HG03045 (cell line): Measurements from ENCODE around the gene OR6K3.
"Not testable (repeated sequence)": the region's sequence is repeated elsewhere in the genome, so short reads cannot be mapped to it uniquely, and the experiment has no call there.

ENCODE experiments used
- ATAC-seq: cut with Tn5 transposase; IDR thresholded peaks from one replicate; pipeline ENCODE4 v1.9.1; 2021; ENCODE audit warnings: mild to moderate bottlenecking, moderate library complexity; ENCODE audit not compliant: unreplicated experiment

Gene OR6K3, protein sequence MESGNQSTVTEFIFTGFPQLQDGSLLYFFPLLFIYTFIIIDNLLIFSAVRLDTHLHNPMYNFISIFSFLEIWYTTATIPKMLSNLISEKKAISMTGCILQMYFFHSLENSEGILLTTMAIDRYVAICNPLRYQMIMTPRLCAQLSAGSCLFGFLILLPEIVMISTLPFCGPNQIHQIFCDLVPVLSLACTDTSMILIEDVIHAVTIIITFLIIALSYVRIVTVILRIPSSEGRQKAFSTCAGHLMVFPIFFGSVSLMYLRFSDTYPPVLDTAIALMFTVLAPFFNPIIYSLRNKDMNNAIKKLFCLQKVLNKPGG

DNA sequence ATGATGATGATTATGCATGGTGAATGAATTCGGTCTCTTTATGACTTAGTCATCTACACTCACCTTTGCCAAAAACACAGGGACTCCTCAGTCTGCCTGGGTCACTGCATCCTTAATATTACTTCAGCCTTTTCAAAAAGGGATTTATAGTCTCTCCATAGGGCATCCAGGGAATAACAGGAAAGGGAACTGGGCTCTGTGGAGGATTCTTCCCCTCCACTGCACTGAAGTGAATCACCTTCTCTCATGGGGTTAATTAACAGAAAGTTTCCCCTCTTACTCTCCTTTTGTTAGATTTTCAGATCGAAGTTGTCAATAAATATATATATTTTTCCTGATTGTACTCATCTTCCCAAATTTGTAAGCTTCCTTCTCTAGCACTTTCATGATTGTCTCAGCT, at the start of gene OR6K3:
OR6K3 (minus strand) TSS at position 101 of the 400 bp plus-strand sequence. CDS start 2,605 bp downstream, outside the sequence.
- ATAC-seq, result no peak

DNA sequence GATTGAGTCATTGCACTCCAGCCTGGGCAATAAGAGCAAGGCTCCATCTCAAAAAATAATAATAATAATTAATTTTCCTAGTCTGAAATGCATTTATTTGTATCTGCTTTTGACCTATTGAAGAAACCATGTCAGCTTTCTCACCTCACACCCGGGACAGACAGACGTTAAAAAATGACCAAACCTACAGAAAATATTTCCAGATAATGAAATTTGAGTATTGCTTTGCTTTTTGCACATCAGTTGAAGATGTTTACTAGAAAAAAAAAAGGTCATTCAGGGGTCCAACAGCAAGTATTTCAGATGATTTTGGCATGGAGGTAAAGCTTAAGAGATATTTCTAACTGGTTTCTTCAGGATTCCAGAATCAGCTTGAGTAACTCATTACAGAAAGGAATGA, 33.9 kb upstream of the OR6K3 start, which contains the start of gene OR6K6:
OR6K6 (plus strand) TSS at position 301 of the 400 bp plus-strand sequence. CDS start 168 bp downstream, outside the sequence.
- ATAC-seq, result no peak

DNA sequence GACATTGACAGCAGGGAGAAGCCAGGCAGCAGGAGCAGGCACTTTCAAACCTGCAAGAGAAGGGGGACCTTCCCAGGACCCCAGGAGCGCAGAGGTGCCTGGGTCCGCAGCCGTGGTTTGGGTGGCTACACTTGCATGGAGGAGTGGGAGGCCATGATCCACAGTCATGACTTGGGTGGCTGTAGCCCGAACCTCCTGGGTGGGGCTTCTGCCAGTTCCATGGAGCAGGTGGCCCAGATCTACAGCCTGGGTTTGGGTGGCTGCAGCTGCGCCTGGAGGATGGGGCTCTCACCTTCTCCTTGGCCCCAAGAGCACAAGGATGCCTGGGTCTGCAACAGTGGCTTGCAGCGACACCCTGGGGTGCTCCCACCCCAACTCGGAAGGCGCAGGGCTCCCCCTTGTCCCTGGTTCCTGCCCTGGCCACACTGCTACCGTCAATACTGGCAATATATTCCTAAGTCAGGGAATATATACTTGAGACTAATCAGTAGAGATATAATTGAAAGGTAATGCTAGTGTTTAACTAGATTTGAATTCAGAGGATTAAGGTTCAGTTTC, 31.7 kb upstream of the OR6K3 start:
- ATAC-seq, result no peak

DNA sequence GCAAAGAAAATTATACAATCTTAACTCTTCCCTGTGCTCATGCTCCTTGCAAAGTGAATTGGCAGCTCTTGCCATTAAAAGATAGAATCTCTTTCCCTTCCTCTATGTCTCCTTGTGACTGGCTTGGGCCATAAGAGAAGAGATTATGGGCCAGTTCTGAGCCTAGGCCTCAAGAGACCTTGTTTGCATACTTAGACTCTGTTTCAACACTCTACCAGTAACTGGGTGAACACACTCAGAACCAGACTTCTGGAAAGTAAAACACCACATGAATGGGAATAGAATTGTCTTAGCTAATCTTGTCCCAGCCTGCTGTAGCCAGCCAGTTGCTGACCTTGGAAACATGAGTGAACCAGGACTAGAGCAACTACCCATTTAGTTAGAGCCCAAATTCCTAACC, 15.3 kb upstream of the OR6K3 start:
- no peak for ATAC-seq

DNA sequence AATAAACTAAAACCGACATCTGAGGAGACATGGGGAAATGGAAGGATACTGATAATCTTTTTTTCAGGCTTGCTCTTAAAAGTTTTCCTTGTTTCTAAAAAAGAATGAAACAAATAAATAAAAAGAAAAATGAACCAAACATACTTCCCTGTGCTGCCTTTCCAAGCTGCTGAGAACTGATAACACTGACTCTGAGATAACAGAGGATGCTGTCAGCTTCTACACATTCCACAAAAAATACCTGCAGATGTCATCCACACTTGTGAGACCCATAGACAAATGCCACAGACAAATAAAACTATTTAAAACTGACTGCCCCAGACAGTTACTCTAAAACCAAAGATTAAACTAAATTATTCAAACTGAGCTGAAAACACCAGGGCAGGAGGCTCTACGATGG, 12.0 kb upstream of the OR6K3 start:
- ATAC-seq, result no peak

DNA sequence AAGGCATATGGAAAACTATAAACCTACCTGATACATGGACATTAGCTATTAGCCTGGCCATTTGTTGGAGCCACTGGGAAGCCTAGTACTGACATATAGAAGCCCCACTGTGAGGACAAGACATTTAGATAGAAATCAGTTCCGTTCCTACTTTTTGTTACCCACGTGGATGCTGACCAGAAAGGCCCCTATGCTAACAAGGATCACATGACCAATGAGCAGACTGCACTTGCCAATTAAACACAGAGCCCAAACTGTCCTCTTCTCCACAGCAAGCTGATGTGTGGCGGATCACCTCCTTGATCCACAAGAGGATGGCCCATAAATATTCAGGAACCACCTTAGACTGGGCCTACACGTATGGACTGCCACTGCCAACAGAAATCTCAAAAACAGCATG, 11.2 kb upstream of the OR6K3 start:
- no peak for ATAC-seq

DNA sequence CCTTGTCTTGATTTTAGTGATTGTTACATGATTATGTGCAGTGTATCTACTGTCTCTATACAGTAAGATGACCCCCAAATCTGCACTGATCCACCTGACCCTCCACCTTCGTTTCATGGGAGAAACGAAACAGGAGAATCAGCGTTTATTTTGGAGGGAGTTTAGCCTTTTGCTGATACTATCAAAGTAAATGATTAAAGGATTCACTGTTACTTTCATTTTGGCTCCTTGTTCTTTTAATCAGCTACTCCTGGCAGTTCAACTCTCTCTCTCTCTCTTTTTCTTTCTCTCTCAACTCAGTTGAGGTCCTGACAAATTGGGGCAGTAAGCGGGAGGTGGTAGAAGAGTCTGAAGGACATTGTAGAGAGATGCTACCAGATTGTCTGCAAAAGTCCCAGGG, 9.9 kb upstream of the OR6K3 start:
- ATAC-seq, result no peak

DNA sequence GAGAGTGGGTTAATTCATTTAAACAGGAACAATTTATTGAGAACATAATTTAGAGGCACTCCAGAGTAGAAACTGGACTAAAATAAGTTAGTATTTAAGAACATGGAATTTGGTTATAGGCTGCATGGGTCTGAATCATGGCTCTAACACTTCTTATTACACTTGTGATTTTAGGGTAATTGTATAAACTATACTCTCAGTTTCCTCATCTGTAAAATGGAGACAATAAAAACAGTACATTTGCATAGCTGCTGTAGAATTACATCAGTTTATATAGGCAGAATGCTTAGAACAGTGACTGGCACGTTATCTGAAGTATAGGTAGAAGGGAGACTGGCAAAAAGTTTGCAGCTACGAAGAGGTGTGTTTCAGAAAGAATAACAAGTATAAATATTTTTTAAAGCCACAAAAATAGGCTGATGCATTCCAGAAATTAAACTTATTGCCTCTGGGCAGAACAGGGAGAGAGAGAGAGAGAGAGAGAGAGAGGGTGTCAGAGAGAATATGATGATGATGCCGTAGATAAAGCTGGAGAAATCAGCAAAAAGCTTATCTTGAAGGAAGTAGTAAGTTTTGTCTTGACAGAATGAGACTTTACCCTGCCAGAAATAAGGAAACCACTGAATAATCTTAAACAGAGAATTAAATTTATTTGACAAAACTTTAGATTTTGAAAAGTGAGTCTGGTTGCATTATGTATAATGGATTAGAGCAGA, 8.1 kb upstream of the OR6K3 start:
- ATAC-seq, result no peak

DNA sequence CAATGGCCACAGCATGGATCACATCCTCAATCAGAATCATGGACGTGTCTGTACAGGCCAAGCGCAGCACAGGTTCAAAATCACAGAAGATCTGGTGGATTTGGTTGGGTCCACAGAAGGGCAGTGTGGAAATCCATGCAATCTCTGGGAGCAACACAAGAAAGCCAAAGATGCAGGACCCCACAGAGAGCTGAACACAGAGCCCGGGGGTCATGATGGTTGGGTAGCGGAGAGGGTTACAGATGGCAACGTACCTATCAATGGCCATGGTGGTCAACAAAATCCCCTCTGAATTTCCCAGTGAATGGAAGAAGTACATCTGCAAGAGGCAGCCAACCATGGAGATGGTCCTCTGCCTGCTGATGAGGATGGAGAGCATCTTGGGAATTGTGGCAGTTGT, 3.9 kb upstream of the OR6K3 start:
- ATAC-seq, result no peak

DNA sequence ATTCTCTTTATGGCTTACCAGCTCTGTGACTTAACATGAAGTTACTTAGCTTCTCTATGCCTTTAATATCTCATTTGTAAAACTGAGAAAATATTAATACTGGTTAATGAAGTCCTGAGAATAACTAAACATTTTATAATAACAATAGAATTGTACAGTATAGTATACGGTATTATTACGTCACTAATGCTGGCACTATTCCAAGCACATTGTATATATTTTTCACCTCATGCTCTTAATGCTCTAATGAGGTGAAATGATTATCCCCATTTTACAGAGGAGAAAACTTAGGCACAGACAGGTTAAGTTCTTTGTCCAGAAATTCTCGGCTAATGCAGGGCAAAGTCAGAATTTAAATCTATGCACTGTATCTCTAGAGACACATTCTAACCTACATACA, 856 bp downstream of the OR6K3 start:
- no peak for ATAC-seq

DNA sequence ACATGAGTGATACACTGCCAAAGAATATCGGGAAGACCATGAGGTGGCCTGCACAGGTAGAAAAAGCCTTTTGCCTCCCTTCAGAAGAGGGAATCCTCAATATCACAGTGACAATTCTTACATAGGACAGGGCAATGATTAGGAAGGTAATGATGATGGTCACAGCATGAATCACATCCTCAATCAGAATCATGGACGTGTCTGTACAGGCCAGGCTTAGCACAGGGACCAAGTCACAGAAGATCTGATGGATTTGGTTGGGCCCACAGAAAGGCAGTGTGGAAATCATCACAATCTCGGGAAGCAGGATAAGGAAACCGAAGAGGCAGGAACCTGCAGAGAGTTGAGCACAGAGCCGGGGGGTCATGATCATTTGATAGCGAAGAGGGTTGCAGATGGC, 3.2 kb downstream of the OR6K3 start:
- ATAC-seq, result no peak

DNA sequence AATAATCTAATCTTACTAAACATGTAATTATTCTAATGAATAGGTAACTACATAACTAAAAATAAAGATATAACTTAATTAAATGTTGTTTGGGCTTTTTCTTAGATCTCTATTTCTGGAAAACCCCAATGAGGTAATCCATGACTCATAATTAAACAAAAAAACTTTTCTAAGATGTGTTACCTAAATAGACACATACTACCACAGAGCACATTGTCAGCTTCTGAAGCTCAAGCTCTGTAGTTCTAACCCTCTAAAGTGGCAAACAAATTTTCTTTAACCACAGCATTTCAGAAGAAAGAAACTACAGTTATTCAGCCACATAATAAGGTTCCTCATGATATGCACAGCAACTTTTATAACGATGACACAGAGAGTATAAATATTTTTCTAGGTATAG, 4.2 kb downstream of the OR6K3 start:
- no peak for ATAC-seq

DNA sequence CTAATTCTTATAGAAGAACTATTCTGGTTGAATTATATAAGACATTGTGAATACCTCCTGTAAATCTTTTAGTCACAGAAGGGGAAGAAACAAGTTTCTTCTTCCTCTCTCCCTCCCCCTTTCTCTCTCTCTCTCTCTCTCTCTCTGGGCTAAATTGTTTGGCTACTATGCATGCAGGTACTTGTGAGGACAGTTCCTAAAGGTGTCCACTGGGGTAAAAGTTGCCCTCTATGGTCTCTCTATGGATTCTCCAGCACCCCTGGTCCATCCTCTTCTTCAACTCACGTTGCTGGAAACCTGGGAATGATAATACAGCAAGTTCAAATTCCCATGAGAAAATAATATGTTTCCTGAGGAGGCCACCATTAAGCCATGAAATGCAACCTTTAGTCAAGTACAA, 5.8 kb downstream of the OR6K3 start:
- no peak for ATAC-seq

DNA sequence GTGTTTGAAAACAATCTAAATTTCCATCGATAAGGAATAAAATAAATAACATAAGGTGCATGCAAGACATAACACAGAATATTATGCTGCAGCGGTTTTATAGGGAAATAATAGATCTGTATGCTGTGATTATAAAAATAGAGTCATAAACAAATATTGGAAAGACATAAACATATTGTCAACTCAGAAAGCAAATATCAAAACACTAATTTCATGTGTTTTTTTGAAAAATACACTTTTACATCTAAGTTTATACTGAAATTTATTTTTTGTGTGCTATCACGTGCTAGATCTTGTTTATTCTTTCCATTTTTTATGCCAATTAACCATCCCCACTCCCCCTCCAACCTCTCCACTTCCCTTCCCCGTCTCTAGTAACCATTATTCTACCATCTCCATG, 9.4 kb downstream of the OR6K3 start:
- ATAC-seq, result no peak

DNA sequence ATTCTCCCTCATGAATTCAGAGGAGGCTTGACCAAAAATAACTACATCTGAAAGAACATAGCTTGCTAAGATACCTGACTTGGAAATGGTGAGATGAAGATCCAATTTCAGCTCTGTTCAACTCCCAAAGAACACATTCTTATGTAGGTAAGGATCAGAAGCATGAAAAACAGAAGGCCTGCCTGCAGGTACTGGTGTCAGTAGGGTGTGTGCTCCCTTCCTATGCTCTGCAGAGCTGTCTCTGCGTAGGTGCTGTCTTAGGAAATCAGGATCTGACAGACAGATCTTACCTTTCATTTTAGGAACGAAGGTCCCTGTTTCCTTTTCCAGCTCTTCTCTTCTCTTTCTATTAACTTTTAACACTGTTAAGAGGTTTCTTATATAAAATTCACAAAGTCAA, 14.4 kb downstream of the OR6K3 start:
- ATAC-seq, result no peak

DNA sequence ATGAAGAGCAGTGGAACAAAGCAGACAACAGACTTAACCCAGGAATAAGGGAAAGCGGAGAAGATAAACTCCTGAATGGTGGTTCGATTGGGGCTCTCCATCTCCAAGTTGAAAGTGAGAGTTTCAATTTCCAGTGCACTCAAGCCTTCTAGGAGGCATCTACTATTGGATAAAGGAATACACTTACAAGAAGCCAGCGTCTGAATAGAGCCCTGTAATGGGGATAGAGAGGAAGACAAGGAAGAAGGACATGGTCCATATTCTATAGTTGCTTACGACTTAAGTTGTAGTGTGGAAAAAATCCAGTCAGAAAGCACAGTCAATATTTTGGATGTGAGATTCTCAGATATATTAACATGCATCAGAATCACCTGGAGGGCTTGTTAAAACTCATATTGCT, 20.0 kb downstream of the OR6K3 start, which contains the start of gene OR6K2:
OR6K2 (minus strand) TSS at position 101 of the 400 bp plus-strand sequence; CDS start at position 101, 0 bp downstream.
- ATAC-seq, result no peak

DNA sequence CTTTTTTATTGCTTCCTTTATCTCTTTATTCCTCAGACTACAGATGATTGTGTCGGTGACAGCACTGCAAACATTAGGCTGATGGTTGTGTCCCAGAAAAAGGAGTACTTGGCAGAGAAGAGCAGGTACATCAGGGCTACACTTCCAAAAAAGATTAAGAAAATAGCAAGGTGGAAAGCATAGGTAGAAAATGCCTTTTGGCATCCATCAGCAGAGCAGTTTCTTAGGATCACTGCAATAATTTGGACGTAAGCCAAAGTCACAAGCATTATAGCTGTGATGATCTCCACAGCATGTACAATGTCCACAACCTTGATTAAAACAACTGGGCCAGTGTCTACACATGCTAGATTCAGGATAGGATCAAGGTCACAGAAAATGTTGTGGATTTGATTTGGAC, 25.9 kb downstream of the OR6K3 start:
- no peak for ATAC-seq

DNA sequence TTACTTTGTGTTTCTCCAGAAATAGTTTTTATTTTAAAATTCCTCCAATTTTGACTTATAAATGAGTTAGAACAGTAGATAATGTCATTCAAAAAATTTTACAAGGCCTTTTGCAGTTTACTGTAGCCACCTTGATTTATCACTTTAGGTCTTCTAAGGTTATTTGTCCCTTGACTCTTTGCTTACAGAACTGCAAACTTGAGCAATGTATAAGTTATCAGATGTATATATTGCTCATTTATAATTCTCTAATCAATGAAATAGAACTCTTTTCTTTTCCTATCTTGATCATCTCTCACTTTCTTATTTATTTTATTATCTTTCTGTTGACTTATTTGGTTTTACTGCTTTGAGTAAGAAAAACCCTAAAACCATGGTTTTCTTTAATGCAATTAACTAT, 28.2 kb downstream of the OR6K3 start:
- no peak for ATAC-seq

DNA sequence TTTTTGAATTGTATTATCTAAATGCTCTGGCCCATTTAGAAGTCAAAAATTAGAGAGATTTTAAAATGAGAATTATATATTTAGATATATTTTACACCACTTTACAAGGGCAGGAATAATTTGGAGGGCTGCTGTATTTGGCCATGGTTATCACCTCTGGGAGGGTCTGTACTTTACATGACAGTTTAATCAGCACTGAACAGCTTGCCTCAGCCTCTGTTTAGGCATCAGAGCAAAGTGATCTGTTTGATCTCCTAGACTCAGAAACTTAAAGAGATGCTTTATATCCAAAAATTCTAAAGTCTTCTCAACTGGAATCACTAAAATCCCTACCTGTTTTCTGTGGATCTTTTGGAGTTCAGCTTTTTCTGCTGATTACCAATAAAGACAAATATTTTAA, 28.6 kb downstream of the OR6K3 start:
- no peak for ATAC-seq

DNA sequence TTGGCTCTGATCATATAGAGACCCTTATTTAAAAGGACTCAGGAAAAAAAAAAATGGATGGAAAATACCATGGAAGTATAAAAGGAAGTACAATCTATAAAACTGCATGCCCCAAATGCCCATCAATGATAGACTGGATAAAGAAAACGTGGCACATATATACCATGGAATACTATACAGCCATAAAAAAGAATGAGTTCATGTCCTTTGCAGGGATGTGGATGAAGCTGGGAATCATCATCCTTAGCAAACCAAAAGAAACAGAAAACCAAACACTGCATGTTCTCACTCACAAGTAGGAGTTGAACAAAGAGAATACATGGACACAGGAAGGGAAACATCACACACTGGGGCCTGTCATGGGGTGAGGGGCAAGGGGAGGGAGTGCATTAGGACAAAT, 29.4 kb downstream of the OR6K3 start:
- not testable (repeated sequence) for ATAC-seq

DNA sequence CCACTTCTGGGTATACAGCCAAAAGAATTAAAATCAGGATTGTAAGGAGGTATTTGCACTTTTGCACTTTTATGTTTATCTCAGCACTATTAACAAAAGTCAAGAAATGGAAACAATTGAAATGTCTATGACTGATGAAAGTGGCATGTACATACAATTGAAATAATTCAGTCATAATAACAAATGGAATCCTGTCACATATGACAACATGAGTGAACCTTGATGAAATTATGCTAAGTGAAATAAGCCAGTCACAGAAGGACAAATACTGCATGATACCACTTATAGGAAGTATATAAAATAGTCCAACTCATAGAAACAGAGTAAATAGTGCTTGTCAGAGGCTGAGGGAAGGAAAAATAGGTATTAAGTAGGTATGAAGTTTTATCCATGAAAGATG, 30.6 kb downstream of the OR6K3 start:
- ATAC-seq, result no peak

DNA sequence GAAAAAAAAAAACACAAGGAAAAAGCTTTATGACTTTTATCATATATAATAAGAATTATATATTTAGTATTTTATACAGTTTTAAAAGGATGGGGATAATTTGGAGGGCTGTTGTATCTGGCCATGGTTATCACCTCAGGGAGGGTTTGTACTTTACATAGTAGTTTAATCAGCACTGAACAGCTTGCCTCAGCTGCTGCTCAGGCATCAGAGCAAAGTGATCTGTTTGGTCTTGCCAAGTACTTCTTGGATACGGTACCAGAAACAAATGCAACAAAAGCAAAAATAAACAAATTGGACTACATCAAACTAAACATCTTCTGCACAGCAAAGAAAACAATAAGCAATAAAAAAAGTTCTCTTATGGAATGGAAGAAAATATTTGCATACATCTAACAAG, 31.4 kb downstream of the OR6K3 start:
- ATAC-seq, result no peak
